Endodermal cell (in vitro differentiated cells): ENCODE results near the gene ATP9A. TPM values are rescaled to one million over a fixed set of nuclear protein-coding genes. Genes with fewer than 3 reads are reported as not detected.
A peak's percentile ranks its signal among the peaks of the same experiment; 100 is the strongest.

ENCODE experiments used
- DNase-seq: peaks from one replicate; pipeline ENCODE4 v3.0.0-alpha.2; 2017
- H3K27ac ChIP-seq: 2 replicates; pipeline ENCODE4 v1.5.1; 2013; ENCODE audit warnings: mild to moderate bottlenecking, low read depth, low read length, moderate library complexity
- H3K27me3 ChIP-seq: 2 replicates; pipeline ENCODE4 v1.6.1; 2013; ENCODE audit warnings: mild to moderate bottlenecking, low read length, moderate library complexity; ENCODE audit not compliant: insufficient read depth, control insufficient read depth, poor library complexity, severe bottlenecking
- H3K36me3 ChIP-seq: 2 replicates; pipeline ENCODE4 v1.7.0; 2013; ENCODE audit warnings: mild to moderate bottlenecking, low read length, moderate library complexity; ENCODE audit not compliant: control insufficient read depth, insufficient read depth
- H3K4me1 ChIP-seq: one replicate; pipeline ENCODE4 v1.7.0; 2013; ENCODE audit warnings: low read length; ENCODE audit not compliant: control insufficient read depth, insufficient read depth
- H3K4me3 ChIP-seq: 2 replicates; pipeline ENCODE4 v1.5.1; 2013; ENCODE audit warnings: mild to moderate bottlenecking, low read length, moderate library complexity
- H3K9ac ChIP-seq: 2 replicates; pipeline ENCODE4 v1.6.1; 2013; ENCODE audit warnings: mild to moderate bottlenecking, low read length, moderate library complexity; ENCODE audit not compliant: poor library complexity, severe bottlenecking; ENCODE audit errors: extremely low read depth
- H3K9me3 ChIP-seq: 2 replicates; pipeline ENCODE4 v1.6.1; 2013; ENCODE audit warnings: mild to moderate bottlenecking, low read length, moderate library complexity; ENCODE audit not compliant: control insufficient read depth
- H3K27ac Mint-ChIP-seq: 2 replicates; pipeline ENCODE4 v1.8.0; 2020; ENCODE audit warnings: mixed read lengths
- H3K27me3 Mint-ChIP-seq: 2 replicates; pipeline ENCODE4 v1.8.0; 2021; ENCODE audit warnings: mild to moderate bottlenecking, mixed read lengths; ENCODE audit not compliant: insufficient read depth
- H3K36me3 Mint-ChIP-seq: 2 replicates; pipeline ENCODE4 v1.8.0; 2020; ENCODE audit warnings: low read depth, mixed read lengths
- H3K4me1 Mint-ChIP-seq: 2 replicates; pipeline ENCODE4 v1.8.0; 2020; ENCODE audit warnings: mixed read lengths
- H3K4me3 Mint-ChIP-seq: 2 replicates; pipeline ENCODE4 v1.8.0; 2020; ENCODE audit warnings: mild to moderate bottlenecking, moderate library complexity, mixed read lengths
- H3K9me3 Mint-ChIP-seq: 2 replicates; pipeline ENCODE4 v1.8.0; 2020; ENCODE audit warnings: mild to moderate bottlenecking, mixed read lengths
- WGBS, 2 experiments: methylation state at CpG; one replicate each; pipeline versions ENCODE4 v1.1.5 to v1.1.7; 2013; ENCODE audit warnings: missing lambda C conversion rate in 2 of 2, mixed read lengths in 1 of 2; ENCODE audit not compliant: insufficient coverage in 1 of 2, insufficient read length in 1 of 2; 5-methylcytosine and 5-hydroxymethylcytosine counted together
- total RNA-seq, 2 donors: library from RNA; stranded (reverse); fragmentation: NEBNext Ultra II Directional in 1 of 2; extraction: Animal tissue kit (Norgen Biotek cat#: 25700) in 1 of 2; gene quantifications; 2 replicates in 1 of 2; 3 replicates in 1 of 2; pipeline ENCODE4 v1.2.1, GENCODE V29; 2021
- TF ChIP-seq, protein P1 (sequence below): fragments of 200-600 bp; sonication (generic); conservative IDR thresholded peaks from 2 replicates; pipeline ENCODE4 v1.5.0; 2021; ENCODE audit warnings: antibody characterized with exemption, mild to moderate bottlenecking

Gene ATP9A
- total RNA-seq, 2 donors from 2014 or later = 26.7 to 27.9 TPM

DNA sequence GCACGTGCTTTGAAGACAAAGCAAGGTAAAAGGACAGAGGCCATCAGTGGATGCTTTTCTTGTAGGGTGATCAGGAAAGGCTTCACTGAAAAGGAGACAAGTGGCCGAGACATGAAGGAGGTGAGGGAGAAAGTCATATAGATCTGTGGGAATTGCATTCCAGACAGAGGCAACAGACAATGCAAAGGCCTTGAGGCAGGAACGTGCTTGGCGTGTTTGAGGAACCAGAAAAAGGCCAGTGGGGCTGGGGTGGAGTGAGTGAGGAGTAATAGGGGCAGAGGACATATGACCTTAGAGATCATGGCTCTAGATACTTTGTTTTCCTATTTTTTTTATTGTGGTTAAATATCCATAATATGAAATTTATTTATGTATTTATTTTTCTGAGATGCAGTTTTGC is 44.7 kb upstream of the ATP9A start:
- peak overlapping the region; percentile 44 for H3K27ac Mint-ChIP-seq
- no peaks in the 10 kb centered on the region for H3K27me3 Mint-ChIP-seq
- WGBS, 2 experiments = 92 to 93% methylated on average over 4 of the region's 4 CpGs
- H3K9ac ChIP-seq = no peak overlapping the region
- H3K36me3 Mint-ChIP-seq = no peaks in the 10 kb centered on the region
- no peak overlapping the region for H3K4me3 ChIP-seq
- no peaks in the 10 kb centered on the region for H3K36me3 ChIP-seq
- H3K27ac ChIP-seq = no peak overlapping the region
- H3K4me3 Mint-ChIP-seq = no peak overlapping the region
- peaks cover 29% of the 10 kb centered on the region for H3K4me1 Mint-ChIP-seq
- H3K27me3 ChIP-seq = no peaks in the 10 kb centered on the region
- peaks cover 11% of the 10 kb centered on the region for H3K4me1 ChIP-seq
- H3K9me3 Mint-ChIP-seq = no peaks in the 10 kb centered on the region
- TF ChIP-seq, protein P1, sequence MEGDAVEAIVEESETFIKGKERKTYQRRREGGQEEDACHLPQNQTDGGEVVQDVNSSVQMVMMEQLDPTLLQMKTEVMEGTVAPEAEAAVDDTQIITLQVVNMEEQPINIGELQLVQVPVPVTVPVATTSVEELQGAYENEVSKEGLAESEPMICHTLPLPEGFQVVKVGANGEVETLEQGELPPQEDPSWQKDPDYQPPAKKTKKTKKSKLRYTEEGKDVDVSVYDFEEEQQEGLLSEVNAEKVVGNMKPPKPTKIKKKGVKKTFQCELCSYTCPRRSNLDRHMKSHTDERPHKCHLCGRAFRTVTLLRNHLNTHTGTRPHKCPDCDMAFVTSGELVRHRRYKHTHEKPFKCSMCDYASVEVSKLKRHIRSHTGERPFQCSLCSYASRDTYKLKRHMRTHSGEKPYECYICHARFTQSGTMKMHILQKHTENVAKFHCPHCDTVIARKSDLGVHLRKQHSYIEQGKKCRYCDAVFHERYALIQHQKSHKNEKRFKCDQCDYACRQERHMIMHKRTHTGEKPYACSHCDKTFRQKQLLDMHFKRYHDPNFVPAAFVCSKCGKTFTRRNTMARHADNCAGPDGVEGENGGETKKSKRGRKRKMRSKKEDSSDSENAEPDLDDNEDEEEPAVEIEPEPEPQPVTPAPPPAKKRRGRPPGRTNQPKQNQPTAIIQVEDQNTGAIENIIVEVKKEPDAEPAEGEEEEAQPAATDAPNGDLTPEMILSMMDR = no peak
- no peak for DNase-seq
- no peaks in the 10 kb centered on the region for H3K9me3 ChIP-seq

DNA sequence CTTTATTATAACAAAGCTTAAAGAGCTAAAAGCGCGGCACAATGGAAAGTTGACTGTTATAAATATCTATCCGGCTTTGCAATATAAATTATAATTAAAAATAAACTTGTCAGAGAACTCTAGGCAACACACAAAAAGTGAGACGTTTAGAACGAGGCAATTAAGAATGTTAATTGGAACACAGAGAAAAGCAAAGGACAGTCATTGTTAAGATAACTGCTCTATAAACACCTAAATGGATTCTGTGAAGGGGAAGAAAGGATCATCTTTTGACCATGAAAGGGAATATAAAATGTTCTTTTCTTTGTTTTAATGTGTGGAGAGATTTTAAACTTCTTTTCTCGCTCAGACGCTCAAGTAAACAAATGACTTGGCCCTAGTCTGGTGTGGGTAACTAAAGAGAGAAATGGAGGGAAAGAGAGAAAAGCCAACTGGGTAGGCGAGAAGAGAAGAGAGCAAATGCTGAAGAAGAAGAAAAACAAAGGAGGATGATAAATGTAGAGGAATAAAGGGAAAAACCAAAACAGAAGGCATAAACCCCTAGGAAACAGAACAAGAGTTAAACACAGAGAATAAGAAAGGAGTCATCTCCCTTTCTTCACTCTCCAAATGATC is 43.4 kb upstream of the ATP9A start:
- TF ChIP-seq, protein P1 = no peak
- DNase-seq = no peak
- Histone ChIP-seq H3K4me1 (peaks cover 11% of the 10 kb centered on the region), H3K9me3 (no peaks in the 10 kb centered on the region), H3K9ac (no peak overlapping the region), H3K27ac (no peak overlapping the region), H3K4me3 (peak overlapping the region; percentile 27), H3K27me3 (no peaks in the 10 kb centered on the region), H3K36me3 (no peaks in the 10 kb centered on the region)
- H3K27me3 Mint-ChIP-seq = no peaks in the 10 kb centered on the region
- WGBS, 2 experiments = 43 to 45% methylated on average over 4 to 7 of the region's 8 CpGs
- H3K36me3 Mint-ChIP-seq = no peaks in the 10 kb centered on the region
- peaks cover 29% of the 10 kb centered on the region for H3K4me1 Mint-ChIP-seq
- H3K27ac Mint-ChIP-seq = peak overlapping the region; percentile 82
- no peak overlapping the region for H3K4me3 Mint-ChIP-seq
- no peaks in the 10 kb centered on the region for H3K9me3 Mint-ChIP-seq

DNA sequence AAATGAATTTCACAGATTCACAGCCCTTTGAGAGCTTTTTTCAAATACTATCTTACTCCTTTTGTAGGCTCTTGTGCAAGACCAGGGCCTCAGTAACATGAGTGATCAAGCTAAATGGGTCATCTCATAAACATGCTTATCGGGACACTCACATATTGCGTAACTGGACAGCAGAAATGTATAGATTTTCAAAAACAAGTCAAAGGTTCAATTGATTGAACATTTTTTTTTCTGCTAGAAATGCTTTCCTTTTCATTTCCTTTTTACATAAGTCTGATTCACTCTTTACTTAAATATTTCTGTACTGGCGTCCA is 42.8 kb upstream of the ATP9A start:
- Mint-ChIP-seq H3K27me3 (no peaks in the 10 kb centered on the region), H3K4me3 (no peak overlapping the region), H3K27ac (peak overlapping the region; percentile 52), H3K36me3 (no peaks in the 10 kb centered on the region), H3K9me3 (no peaks in the 10 kb centered on the region), H3K4me1 (peaks cover 30% of the 10 kb centered on the region)
- no peak for DNase-seq
- no peaks in the 10 kb centered on the region for H3K36me3 ChIP-seq
- peak overlapping the region; percentile 4 for H3K4me3 ChIP-seq
- H3K9me3 ChIP-seq = no peaks in the 10 kb centered on the region
- WGBS, 2 experiments = 69 to 71% methylated on average over 2 to 3 of the region's 3 CpGs
- H3K9ac ChIP-seq = no peak overlapping the region
- TF ChIP-seq, protein P1 = no peak
- H3K4me1 ChIP-seq = peaks cover 11% of the 10 kb centered on the region
- no peak overlapping the region for H3K27ac ChIP-seq
- H3K27me3 ChIP-seq = no peaks in the 10 kb centered on the region
